KMS-11 (cell line): ENCODE measurements around the gene ELOVL4.
A peak's percentile ranks its signal among the peaks of the same experiment; 100 is the strongest.

ENCODE experiments used
- H2AFZ ChIP-seq: fragments of 200-600 bp; sonication (generic); 2 replicates; pipeline ENCODE4 v1.6.1; 2016; ENCODE audit warnings: antibody characterized with exemption, mixed run types, low read depth
- H3K27ac ChIP-seq: fragments of 200-600 bp; sonication (generic); 2 replicates; pipeline ENCODE4 v1.6.1; 2016; ENCODE audit warnings: mild to moderate bottlenecking, mixed run types
- H3K27me3 ChIP-seq: fragments of 200-600 bp; sonication (generic); 2 replicates; pipeline ENCODE4 v1.6.1; 2017; ENCODE audit warnings: mild to moderate bottlenecking, low read depth, mixed run types, moderate library complexity; ENCODE audit not compliant: insufficient read depth
- H3K36me3 ChIP-seq: fragments of 200-600 bp; sonication (generic); 2 replicates; pipeline ENCODE4 v1.6.1; 2017; ENCODE audit warnings: mild to moderate bottlenecking, mixed run types; ENCODE audit not compliant: insufficient read depth
- H3K4me1 ChIP-seq: fragments of 200-600 bp; sonication (generic); 2 replicates; pipeline ENCODE4 v1.6.1; 2016; ENCODE audit warnings: mild to moderate bottlenecking, low read depth, mixed run types; ENCODE audit not compliant: poor library complexity, severe bottlenecking
- H3K4me2 ChIP-seq: fragments of 200-600 bp; sonication (generic); 2 replicates; pipeline ENCODE4 v1.7.0; 2016; ENCODE audit warnings: mild to moderate bottlenecking, mixed run types
- H3K4me3 ChIP-seq: fragments of 200-600 bp; sonication (generic); IDR thresholded peaks from 2 replicates; pipeline ENCODE4 v1.6.1; 2017; ENCODE audit warnings: low read depth, low read length, mixed read lengths; ENCODE audit not compliant: insufficient read depth
- H3K79me2 ChIP-seq: fragments of 200-600 bp; sonication (generic); 2 replicates; pipeline ENCODE4 v1.6.1; 2016; ENCODE audit warnings: low read depth, mixed run types; ENCODE audit not compliant: insufficient read depth
- H3K9ac ChIP-seq: fragments of 200-600 bp; sonication (generic); 2 replicates; pipeline ENCODE4 v1.6.1; 2016; ENCODE audit warnings: mild to moderate bottlenecking, mixed run types
- H4K20me1 ChIP-seq: fragments of 200-600 bp; sonication (generic); 2 replicates; pipeline ENCODE4 v1.6.1; 2016; ENCODE audit warnings: mild to moderate bottlenecking, mixed run types; ENCODE audit not compliant: insufficient read depth
- TF ChIP-seq, protein P1 (sequence below): fragments of 200-600 bp; sonication (generic); conservative IDR thresholded peaks from 2 replicates; pipeline ENCODE4 v1.6.1; 2017; ENCODE audit warnings: low read depth, mild to moderate bottlenecking, antibody characterized with exemption, low read length, moderate library complexity, mixed read lengths

ELOVL4 gene

DNA sequence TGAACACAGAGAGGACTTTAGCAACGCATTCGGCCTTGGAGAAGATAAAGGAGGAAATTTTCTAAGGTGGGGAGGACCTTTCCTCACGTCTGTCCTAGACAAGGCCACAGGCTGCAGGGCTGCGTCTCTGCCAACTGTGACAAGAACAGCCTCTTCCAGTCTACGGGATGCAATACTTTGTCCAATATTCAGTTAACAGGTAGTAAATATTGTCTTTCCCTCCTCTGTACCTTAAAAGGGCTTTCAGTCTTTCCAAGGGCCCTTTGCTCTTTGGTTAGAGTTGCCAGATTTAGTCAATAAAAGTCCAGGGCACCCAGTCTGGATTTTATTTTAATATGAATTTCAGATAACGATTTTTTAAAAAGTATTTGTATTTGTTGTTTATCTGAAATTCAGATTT, 78.2 kb downstream of the ELOVL4 start:
- Histone ChIP-seq H3K27me3 (no peaks in the 10 kb centered on the region), H3K4me2 (0 out of 2 replicates have a peak overlapping the region, but pooled peaks have one; percentile 29), H3K36me3 (no peaks in the 10 kb centered on the region), H3K4me1 (peaks cover 12% of the 10 kb centered on the region), H3K27ac (no peak overlapping the region), H3K9ac (no peak overlapping the region), H2AFZ (peak overlapping the region; percentile 93), H3K4me3 (no peak overlapping the region), H4K20me1 (no peaks in the 10 kb centered on the region), H3K79me2 (no peaks in the 10 kb centered on the region)
- TF ChIP-seq, protein P1, sequence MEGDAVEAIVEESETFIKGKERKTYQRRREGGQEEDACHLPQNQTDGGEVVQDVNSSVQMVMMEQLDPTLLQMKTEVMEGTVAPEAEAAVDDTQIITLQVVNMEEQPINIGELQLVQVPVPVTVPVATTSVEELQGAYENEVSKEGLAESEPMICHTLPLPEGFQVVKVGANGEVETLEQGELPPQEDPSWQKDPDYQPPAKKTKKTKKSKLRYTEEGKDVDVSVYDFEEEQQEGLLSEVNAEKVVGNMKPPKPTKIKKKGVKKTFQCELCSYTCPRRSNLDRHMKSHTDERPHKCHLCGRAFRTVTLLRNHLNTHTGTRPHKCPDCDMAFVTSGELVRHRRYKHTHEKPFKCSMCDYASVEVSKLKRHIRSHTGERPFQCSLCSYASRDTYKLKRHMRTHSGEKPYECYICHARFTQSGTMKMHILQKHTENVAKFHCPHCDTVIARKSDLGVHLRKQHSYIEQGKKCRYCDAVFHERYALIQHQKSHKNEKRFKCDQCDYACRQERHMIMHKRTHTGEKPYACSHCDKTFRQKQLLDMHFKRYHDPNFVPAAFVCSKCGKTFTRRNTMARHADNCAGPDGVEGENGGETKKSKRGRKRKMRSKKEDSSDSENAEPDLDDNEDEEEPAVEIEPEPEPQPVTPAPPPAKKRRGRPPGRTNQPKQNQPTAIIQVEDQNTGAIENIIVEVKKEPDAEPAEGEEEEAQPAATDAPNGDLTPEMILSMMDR = no peak

DNA sequence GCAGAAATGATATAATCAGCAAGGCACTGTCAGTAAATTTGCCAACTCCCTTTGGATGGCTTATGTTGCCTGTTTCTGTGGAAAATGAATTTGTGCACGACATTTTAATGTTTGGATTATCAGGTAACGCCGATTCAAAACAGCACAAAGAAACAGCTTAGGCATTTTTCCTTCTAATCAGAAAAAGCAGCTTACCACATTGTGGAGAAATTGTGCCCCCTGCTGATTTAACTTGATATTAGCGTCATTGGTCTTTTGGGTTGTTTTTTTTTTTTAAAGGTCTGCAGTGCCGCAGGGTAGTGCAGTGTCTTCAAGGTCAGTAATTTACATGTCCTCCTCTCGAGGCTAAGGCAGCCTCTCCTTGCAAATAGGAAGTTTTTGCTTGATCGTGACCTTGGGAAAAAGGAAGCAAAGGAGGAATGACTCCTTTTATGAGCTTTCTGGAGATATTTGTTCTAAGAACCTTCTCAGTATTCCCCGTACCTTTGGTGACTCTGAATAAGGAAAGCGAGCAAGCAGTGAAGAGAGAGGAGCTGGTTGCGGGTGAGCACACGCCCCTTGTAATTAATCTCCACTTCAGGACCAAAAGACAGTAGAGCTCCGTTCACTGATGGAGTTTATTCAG, 79.1 kb downstream of the ELOVL4 start:
- Histone ChIP-seq H3K36me3 (no peaks in the 10 kb centered on the region), H3K4me3 (no peak overlapping the region), H3K79me2 (no peaks in the 10 kb centered on the region), H3K9ac (no peak overlapping the region), H3K27me3 (no peaks in the 10 kb centered on the region), H2AFZ (peak overlapping the region; percentile 55), H4K20me1 (no peaks in the 10 kb centered on the region), H3K27ac (no peak overlapping the region), H3K4me1 (peaks cover 12% of the 10 kb centered on the region), H3K4me2 (peak overlapping the region; percentile 30; the same call in 1 of the 2 replicates)
- TF ChIP-seq, protein P1 = peak; percentile 63
